WTC11 (cell line): ENCODE measurements around the gene MCOLN1. TPM values are rescaled to one million over a fixed set of nuclear protein-coding genes. Genes with fewer than 3 reads are reported as not detected.

Source experiments
- ATAC-seq: fragments of 200-7000 bp; cut with Tn5 transposase; 2 replicates; pipeline ENCODE4 v1.10.0; 2021; ENCODE audit warnings: mild to moderate bottlenecking, moderate library complexity
- CTCF ChIA-PET: fragments of 300-600 bp; sonication (Branson Sonifier 250); formaldehyde crosslinking; loops from one replicate; lab custom pipeline; 2021; ENCODE audit warnings: antibody characterized with exemption; lab: Charles Lee
- POLR2A ChIA-PET: fragments of 350-600 bp; sonication (Branson Sonifier 250); formaldehyde crosslinking; loops from one replicate; lab custom pipeline; 2021; ENCODE audit warnings: antibody characterized with exemption; lab: Charles Lee
- DNase-seq: peaks from one replicate; pipeline ENCODE4 v3.0.0; 2021; ENCODE audit warnings: low spot score
- H3K27ac Mint-ChIP-seq: 2 replicates; pipeline ENCODE4 v1.8.0; 2021; ENCODE audit warnings: mixed read lengths
- H3K27me3 Mint-ChIP-seq: 2 replicates; pipeline ENCODE4 v1.8.0; 2021; ENCODE audit warnings: low read depth, mild to moderate bottlenecking, moderate library complexity, mixed read lengths
- H3K36me3 Mint-ChIP-seq: 2 replicates; pipeline ENCODE4 v1.8.0; 2021; ENCODE audit warnings: mixed read lengths
- H3K4me1 Mint-ChIP-seq: 2 replicates; pipeline ENCODE4 v1.8.0; 2022; ENCODE audit warnings: mixed read lengths
- H3K4me3 Mint-ChIP-seq: 2 replicates; pipeline ENCODE4 v1.8.0; 2021; ENCODE audit warnings: mild to moderate bottlenecking, moderate library complexity, mixed read lengths
- H3K9me3 Mint-ChIP-seq: 2 replicates; pipeline ENCODE4 v1.8.0; 2021; ENCODE audit warnings: mixed read lengths
- ARID4B ChIP-seq: sonication (generic); formaldehyde crosslinking; IDR thresholded peaks from 2 replicates; pipeline ENCODE4 v1.8.0; 2023; ENCODE audit warnings: missing genetic modification reagents, mild to moderate bottlenecking, borderline replicate concordance
- FOXJ3 ChIP-seq: sonication (generic); formaldehyde crosslinking; IDR thresholded peaks from 2 replicates; pipeline ENCODE4 v1.9.0; 2021; ENCODE audit warnings: missing genetic modification reagents, mild to moderate bottlenecking, borderline replicate concordance
- HMGA2 ChIP-seq: fragments of 250-450 bp; sonication (Bioruptor Pico); IDR thresholded peaks from 2 replicates; pipeline ENCODE4 v1.4.0; 2021; ENCODE audit warnings: mild to moderate bottlenecking, moderate library complexity
- MLX ChIP-seq: sonication (generic); formaldehyde crosslinking; IDR thresholded peaks from 2 replicates; pipeline ENCODE4 v1.8.1; 2023; ENCODE audit warnings: mild to moderate bottlenecking, missing genetic modification reagents, moderate library complexity
- PREB ChIP-seq: sonication (generic); formaldehyde crosslinking; IDR thresholded peaks from 2 replicates; pipeline ENCODE4 v1.8.1; 2022; ENCODE audit warnings: mild to moderate bottlenecking, missing genetic modification reagents, moderate library complexity, borderline replicate concordance
- PRRX2 ChIP-seq: fragments of 250-450 bp; sonication (Bioruptor Pico); IDR thresholded peaks from 2 replicates; pipeline ENCODE4 v1.8.0; 2021; ENCODE audit warnings: mild to moderate bottlenecking
- RORB ChIP-seq: fragments of 250-450 bp; sonication (Bioruptor Pico); IDR thresholded peaks from 2 replicates; pipeline ENCODE4 v1.9.0; 2021; ENCODE audit warnings: mild to moderate bottlenecking
- ZNF281 ChIP-seq: sonication (generic); formaldehyde crosslinking; IDR thresholded peaks from 2 replicates; pipeline ENCODE4 v1.8.0; 2023; ENCODE audit warnings: mild to moderate bottlenecking, missing genetic modification reagents
- ZNF317 ChIP-seq: sonication (generic); formaldehyde crosslinking; IDR thresholded peaks from 2 replicates; pipeline ENCODE4 v1.8.1; 2023; ENCODE audit warnings: low read depth, mild to moderate bottlenecking, moderate library complexity, missing genetic modification reagents, borderline replicate concordance
- ZNF416 ChIP-seq: fragments of 250-450 bp; sonication (Bioruptor Pico); IDR thresholded peaks from 2 replicates; pipeline ENCODE4 v1.9.0; 2021; ENCODE audit warnings: mild to moderate bottlenecking, inconsistent platforms
- total RNA-seq: library from RNA; stranded (reverse); gene quantifications from 3 replicates; pipeline ENCODE4 v1.2.3, GENCODE V29; 2021

MCOLN1 gene
- total RNA-seq, 1 experiment from 2014 or later, result 19.7 TPM

- TF ChIP-seq ZNF281, result no peak
Observed at GRCh38 chr19:7526059-7526929, 3.9 kb downstream of the MCOLN1 start (continued).

GRCh38 chr19:7527516-7528191 lies 5.2 kb downstream of the MCOLN1 start:
- POLR2A ChIA-PET, result interaction anchor here (0.5 kb wide), 2 partner anchors 131 to 783 kb away, joined by 3 read pairs; no protein-coding TSS in a partner anchor

More at GRCh38 chr19:7527516-7528191, 5.2 kb downstream of the MCOLN1 start:
- CTCF ChIA-PET, result interaction anchor here (0.6 to 1.0 kb wide), 2 partner anchors 129 to 173 kb away, joined by 3 to 4 read pairs; no protein-coding TSS in a partner anchor
- Mint-ChIP-seq H3K4me3 (no peak overlapping the region), H3K4me1 (no peaks in the 10 kb centered on the region), H3K9me3 (no peaks in the 10 kb centered on the region), H3K27ac (no peak overlapping the region), H3K27me3 (no peaks in the 10 kb centered on the region), H3K36me3 (peaks cover 5% of the 10 kb centered on the region; the same call in 1 of the 2 replicates)
- ATAC-seq (no peak), DNase-seq (no peak)
- no peak for TF ChIP-seq RORB
- TF ChIP-seq HMGA2, result no peak
- TF ChIP-seq MLX (CRISPR knock-in tag), result no peak
- no peak for TF ChIP-seq ARID4B
- TF ChIP-seq FOXJ3 (CRISPR knock-in tag), result no peak
- no peak for TF ChIP-seq PREB
- TF ChIP-seq ZNF416 (CRISPR knock-in tag), result no peak
- TF ChIP-seq ZNF317 (CRISPR knock-in tag), result no peak
- no peak for TF ChIP-seq PRRX2 (CRISPR knock-in tag)
